IMR-90 (cell line): Measurements from ENCODE around the gene EDN2. TPM values are rescaled to one million over a fixed set of nuclear protein-coding genes. Genes with fewer than 3 reads are reported as not detected.

Experiments
- ATAC-seq: fragments of 200-7000 bp; cut with Tn5 transposase; 2 replicates; pipeline ENCODE4 v1.9.1; 2020; ENCODE audit warnings: low read depth, mild to moderate bottlenecking, moderate library complexity
- BruUV-seq: library from RNA; stranded (reverse); fragments of 400-500 nt; replicated peaks from 2 replicates; lab custom pipeline; 2021; lab: Mats Ljungman, UMichigan
- CTCF ChIA-PET: fragments of 300-600 bp; formaldehyde crosslinking; extraction: SDS; loops from one replicate; lab custom pipeline; 2021; ENCODE audit warnings: antibody characterized with exemption; lab: Yijun Ruan, JAX
- POLR2A ChIA-PET: fragments of 300-600 bp; sonication (Branson Sonifier 250); formaldehyde crosslinking; loops from one replicate; lab custom pipeline; 2022; ENCODE audit warnings: antibody characterized with exemption; ENCODE audit not compliant: unreplicated experiment; lab: Charles Lee
- DNase-seq: peaks from one replicate; pipeline ENCODE4 v3.0.0; 2013
- H2AFZ ChIP-seq: replicated peaks from 2 replicates; pipeline ENCODE3; 2013; ENCODE audit warnings: low read length, mild to moderate bottlenecking; ENCODE audit not compliant: poor library complexity
- H2AK5ac ChIP-seq: 2 replicates; pipeline ENCODE4 v1.6.1; 2013; ENCODE audit warnings: low read depth, low read length, inconsistent platforms
- H2AK9ac ChIP-seq: replicated peaks from 2 replicates; pipeline ENCODE3; 2013; ENCODE audit warnings: mild to moderate bottlenecking, low read depth, low read length, moderate library complexity; ENCODE audit not compliant: poor library complexity
- H2BK120ac ChIP-seq: 2 replicates; pipeline ENCODE4 v1.6.1; 2013; ENCODE audit warnings: low read depth, low read length, inconsistent platforms
- H2BK15ac ChIP-seq: 3 replicates; pipeline ENCODE4 v1.6.1; 2013; ENCODE audit warnings: low read depth, low read length, inconsistent platforms
- H2BK20ac ChIP-seq: 2 replicates; pipeline ENCODE4 v1.6.1; 2013; ENCODE audit warnings: low read depth, mild to moderate bottlenecking, inconsistent platforms, low read length, moderate library complexity
- H2BK5ac ChIP-seq: 2 replicates; pipeline ENCODE4 v1.6.1; 2013; ENCODE audit warnings: mild to moderate bottlenecking, low read depth, low read length, inconsistent platforms; ENCODE audit not compliant: poor library complexity, severe bottlenecking
- H3K14ac ChIP-seq: replicated peaks from 2 replicates; pipeline ENCODE4 v1.6.1; 2013; ENCODE audit warnings: low read depth, low read length, inconsistent platforms
- H3K18ac ChIP-seq: 2 replicates; pipeline ENCODE4 v1.6.1; 2013; ENCODE audit warnings: low read depth, low read length, control low read depth
- H3K23ac ChIP-seq: 2 replicates; pipeline ENCODE4 v1.6.1; 2013; ENCODE audit warnings: low read depth, low read length, inconsistent platforms
- H3K27ac ChIP-seq: 2 replicates; pipeline ENCODE4 v1.5.1; 2013; ENCODE audit warnings: mild to moderate bottlenecking, control low read depth, low read length; ENCODE audit not compliant: insufficient read depth
- H3K27me3 ChIP-seq: 2 replicates; pipeline ENCODE4 v1.6.1; 2013; ENCODE audit warnings: low read length; ENCODE audit not compliant: control insufficient read depth, insufficient read depth
- H3K36me3 ChIP-seq: 2 replicates; pipeline ENCODE4 v1.6.1; 2013; ENCODE audit warnings: low read length, mixed read lengths; ENCODE audit not compliant: control insufficient read depth, insufficient read depth
- H3K4ac ChIP-seq: 2 replicates; pipeline ENCODE4 v1.6.1; 2013; ENCODE audit warnings: low read depth, low read length, inconsistent platforms
- H3K4me1 ChIP-seq: 2 replicates; pipeline ENCODE4 v1.6.1; 2013; ENCODE audit warnings: low read length, mixed read lengths; ENCODE audit not compliant: control insufficient read depth, insufficient read depth
- H3K4me2 ChIP-seq: 2 replicates; pipeline ENCODE4 v1.6.1; 2013; ENCODE audit warnings: low read depth, mild to moderate bottlenecking, control low read depth, low read length, moderate library complexity
- H3K4me3 ChIP-seq: 2 replicates; pipeline ENCODE4 v1.5.1; 2013; ENCODE audit warnings: low read depth, mild to moderate bottlenecking, control low read depth, low read length, moderate library complexity; ENCODE audit not compliant: insufficient read depth
- H3K56ac ChIP-seq: 2 replicates; pipeline ENCODE4 v1.6.1; 2013; ENCODE audit warnings: low read length, inconsistent platforms; ENCODE audit not compliant: insufficient read depth; ENCODE audit errors: extremely low read depth
- H3K79me1 ChIP-seq, 2 experiments: 2 replicates each; pipeline ENCODE4 v1.6.1; 2013; ENCODE audit warnings: low read length in 2 of 2, inconsistent platforms in 1 of 2, low read depth in 1 of 2
- H3K9ac ChIP-seq: 2 replicates; pipeline ENCODE4 v1.6.1; 2013; ENCODE audit warnings: low read depth, low read length, control low read depth
- H3K9me1 ChIP-seq: 2 replicates; pipeline ENCODE4 v1.6.1; 2013; ENCODE audit warnings: low read length, inconsistent platforms; ENCODE audit not compliant: insufficient read depth
- H3K9me3 ChIP-seq: 2 replicates; pipeline ENCODE4 v1.6.1; 2013; ENCODE audit warnings: low read length; ENCODE audit not compliant: control insufficient read depth, insufficient read depth
- H4K20me1 ChIP-seq: 2 replicates; pipeline ENCODE4 v1.6.1; 2013; ENCODE audit warnings: low read length, inconsistent platforms; ENCODE audit not compliant: insufficient read depth
- H4K5ac ChIP-seq: 2 replicates; pipeline ENCODE4 v1.6.1; 2013; ENCODE audit warnings: mild to moderate bottlenecking, low read depth, low read length, control low read depth
- H4K8ac ChIP-seq, 2 experiments: 2 replicates each; pipeline ENCODE4 v1.6.1; 2013; ENCODE audit warnings: low read depth in 2 of 2, low read length in 2 of 2, control low read depth in 1 of 2, inconsistent platforms in 1 of 2
- H4K91ac ChIP-seq: 2 replicates; pipeline ENCODE4 v1.6.1; 2013; ENCODE audit warnings: low read depth, low read length, inconsistent platforms; ENCODE audit not compliant: insufficient read depth
- CHD1 ChIP-seq: IDR thresholded peaks from 2 replicates; pipeline ENCODE4 v1.6.1; 2012; ENCODE audit warnings: low read depth, low read length, improper control_type of control experiment
- FOS ChIP-seq: fragments of 150-350 bp; IDR thresholded peaks from 2 replicates; pipeline ENCODE4 v1.6.1; 2016; ENCODE audit warnings: low read depth, low read length
- MAFK ChIP-seq: IDR thresholded peaks from 2 replicates; pipeline ENCODE4 v1.6.1; 2012; ENCODE audit warnings: low read depth, low read length, improper control_type of control experiment
- POLR2A ChIP-seq: IDR thresholded peaks from 2 replicates; pipeline ENCODE4 v1.6.1; 2012; ENCODE audit warnings: mild to moderate bottlenecking, low read depth, low read length
- RCOR1 ChIP-seq: IDR thresholded peaks from 2 replicates; pipeline ENCODE4 v1.6.1; 2012; ENCODE audit warnings: mild to moderate bottlenecking, low read length, improper control_type of control experiment; ENCODE audit not compliant: insufficient replicate concordance
- RFX5 ChIP-seq: IDR thresholded peaks from 2 replicates; pipeline ENCODE4 v1.8.0; 2012; ENCODE audit warnings: low read depth, mild to moderate bottlenecking, low read length, moderate library complexity
- SMC3 ChIP-seq: fragments of 150-350 bp; IDR thresholded peaks from 2 replicates; pipeline ENCODE4 v1.6.1; 2016; ENCODE audit warnings: low read depth, mild to moderate bottlenecking, antibody characterized with exemption, low read length, moderate library complexity
- WGBS, 2 experiments: methylation state at CpG; one replicate each; pipeline versions ENCODE4 v1.1.5 to v1.1.7; 2013; ENCODE audit warnings: missing lambda C conversion rate in 2 of 2; ENCODE audit not compliant: insufficient read length in 1 of 2; ENCODE audit errors: extremely low coverage in 2 of 2; 5-methylcytosine and 5-hydroxymethylcytosine counted together
- dilution Hi-C: fragments of 300-500 bp; cut with HindIII; formaldehyde crosslinking; loops from one replicate; pipeline ENCODE4 v1.14.3; 2018; ENCODE audit warnings: low sequenced_read_pairs; ENCODE audit not compliant: unreplicated experiment
- in situ Hi-C: fragments of 300-500 bp; cut with MboI; formaldehyde crosslinking; loops from 3 replicates; pipeline ENCODE4 v1.14.3; 2019; ENCODE audit warnings: low sequenced_read_pairs, inconsistent platforms, mixed read lengths
- intact Hi-C: fragments of 100-400 bp; cut with micrococcal nuclease; formaldehyde crosslinking; loops from 2 replicates; pipeline ENCODE4 v1.10.0; 2022
- polyA plus RNA-seq, 3 experiments: library from polyadenylated mRNA; depleted of rRNA; stranded (reverse); fragments of >200 nt; gene quantifications; 2 replicates each; pipeline ENCODE4 v1.2.3, GENCODE V29; 2012; ENCODE audit warnings: low replicate concordance in 1 of 3
- total RNA-seq: library from RNA; depleted of rRNA; stranded (reverse); fragments of >200 nt; gene quantifications from 2 replicates; pipeline ENCODE4 v1.2.3, GENCODE V29; 2012
- TF ChIP-seq, protein P1 (sequence below): conservative IDR thresholded peaks from 2 replicates; pipeline ENCODE4 v1.5.1; 2012; ENCODE audit warnings: mild to moderate bottlenecking, low read depth, low read length, improper control_type of control experiment

Gene EDN2
- total and polyA plus RNA-seq, 2 of the 4 experiments (the other 2 are of a cell fraction) = 0.27 TPM; not detected in 1

DNA sequence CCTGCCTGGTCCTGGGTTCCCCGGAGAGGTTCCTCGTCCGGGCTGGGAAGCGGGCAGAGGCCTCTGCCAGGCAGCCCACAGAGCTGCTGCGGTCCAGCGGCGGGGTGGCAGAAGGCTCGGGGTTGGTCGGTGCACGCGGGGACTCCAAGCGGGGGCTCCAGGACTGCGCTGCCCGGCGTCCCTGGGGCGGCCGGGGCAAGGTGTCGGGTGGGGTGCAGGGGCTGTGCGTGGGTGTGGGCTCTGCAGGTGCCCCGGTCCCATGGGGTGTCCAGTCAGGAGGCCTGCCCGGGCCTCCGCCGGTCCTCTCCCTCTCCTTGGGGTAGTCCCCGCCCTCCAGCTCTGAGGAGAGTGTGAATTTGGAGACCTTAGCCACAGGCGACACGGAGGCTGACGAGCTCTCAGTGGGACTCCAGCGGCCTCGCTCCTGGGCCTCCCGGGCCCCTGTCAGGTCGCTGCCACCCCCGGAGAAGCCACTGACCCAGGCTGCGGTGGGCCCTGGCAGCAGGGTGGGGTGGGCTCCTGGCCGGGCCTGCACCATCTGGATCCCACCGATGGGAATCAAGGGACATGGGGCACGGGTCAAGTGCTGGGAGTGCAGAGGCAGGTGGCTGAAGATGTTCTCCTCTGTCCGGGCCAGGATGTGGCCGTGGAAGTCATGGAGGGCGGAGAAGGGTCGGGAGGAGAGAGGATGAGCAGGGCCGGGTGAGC, 26.2 kb upstream of the EDN2 start:
- no TSS peak for BruUV-seq
- ChIA-PET CTCF (no interaction called here), POLR2A (no interaction called here)
- no peak overlapping the region for H3K14ac ChIP-seq
- DNase-seq (no peak), ATAC-seq (no peak)
- H4K20me1 ChIP-seq = no peaks in the 10 kb centered on the region
- no peak overlapping the region for H2BK20ac ChIP-seq
- H4K91ac ChIP-seq = no peak overlapping the region
- H3K27ac ChIP-seq = no peak overlapping the region
- H3K36me3 ChIP-seq = no peaks in the 10 kb centered on the region
- H3K4me3 ChIP-seq = no peak overlapping the region
- no peak overlapping the region for H2AK9ac ChIP-seq
- H3K9me3 ChIP-seq = no peaks in the 10 kb centered on the region
- in situ Hi-C loops (no loop called here), dilution Hi-C loops (no loop called here), intact Hi-C loops (no loop called here)
- no peak overlapping the region for H2BK5ac ChIP-seq
- no peak overlapping the region for H4K5ac ChIP-seq
- no peaks in the 10 kb centered on the region; the same call in 1 of the 2 replicates for H3K27me3 ChIP-seq
- no peak overlapping the region for H2AFZ ChIP-seq
- H3K23ac ChIP-seq = no peak overlapping the region
- 96% methylated on average over 20 of the region's 41 CpGs; no CpG with 5 or more reads in 1 of the 2 experiments for WGBS, 2 experiments
- H3K4me1 ChIP-seq = peaks cover under 1% of the 10 kb centered on the region; the same call in 1 of the 2 replicates
- no peak overlapping the region for H4K8ac ChIP-seq
- no peak overlapping the region for H2AK5ac ChIP-seq
- H2BK120ac ChIP-seq = no peak overlapping the region
- no peak for TF ChIP-seq POLR2A
- no peak for TF ChIP-seq RFX5
- TF ChIP-seq CHD1 = no peak
- TF ChIP-seq, protein P1, sequence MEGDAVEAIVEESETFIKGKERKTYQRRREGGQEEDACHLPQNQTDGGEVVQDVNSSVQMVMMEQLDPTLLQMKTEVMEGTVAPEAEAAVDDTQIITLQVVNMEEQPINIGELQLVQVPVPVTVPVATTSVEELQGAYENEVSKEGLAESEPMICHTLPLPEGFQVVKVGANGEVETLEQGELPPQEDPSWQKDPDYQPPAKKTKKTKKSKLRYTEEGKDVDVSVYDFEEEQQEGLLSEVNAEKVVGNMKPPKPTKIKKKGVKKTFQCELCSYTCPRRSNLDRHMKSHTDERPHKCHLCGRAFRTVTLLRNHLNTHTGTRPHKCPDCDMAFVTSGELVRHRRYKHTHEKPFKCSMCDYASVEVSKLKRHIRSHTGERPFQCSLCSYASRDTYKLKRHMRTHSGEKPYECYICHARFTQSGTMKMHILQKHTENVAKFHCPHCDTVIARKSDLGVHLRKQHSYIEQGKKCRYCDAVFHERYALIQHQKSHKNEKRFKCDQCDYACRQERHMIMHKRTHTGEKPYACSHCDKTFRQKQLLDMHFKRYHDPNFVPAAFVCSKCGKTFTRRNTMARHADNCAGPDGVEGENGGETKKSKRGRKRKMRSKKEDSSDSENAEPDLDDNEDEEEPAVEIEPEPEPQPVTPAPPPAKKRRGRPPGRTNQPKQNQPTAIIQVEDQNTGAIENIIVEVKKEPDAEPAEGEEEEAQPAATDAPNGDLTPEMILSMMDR = no peak
- no peak for TF ChIP-seq FOS
- no peak for TF ChIP-seq RCOR1
- TF ChIP-seq SMC3 = no peak
- no peak for TF ChIP-seq MAFK
- H3K4me2 ChIP-seq = no peak overlapping the region
- no peak overlapping the region for H3K56ac ChIP-seq
- no peak overlapping the region for H2BK15ac ChIP-seq
- H3K9me1 ChIP-seq = peaks cover 4% of the 10 kb centered on the region; the same call in 1 of the 2 replicates
- no peak overlapping the region for H3K18ac ChIP-seq
- no peak overlapping the region for H3K4ac ChIP-seq
- no peak overlapping the region for H3K9ac ChIP-seq
- H3K79me1 ChIP-seq = no peaks in the 10 kb centered on the region
